ENCODE measurements around the gene TPRN.

TPRN gene

GRCh38 chr9:137158625-137159024 is 41.9 kb downstream of the TPRN start:
- no peak for DNase-seq

DNA sequence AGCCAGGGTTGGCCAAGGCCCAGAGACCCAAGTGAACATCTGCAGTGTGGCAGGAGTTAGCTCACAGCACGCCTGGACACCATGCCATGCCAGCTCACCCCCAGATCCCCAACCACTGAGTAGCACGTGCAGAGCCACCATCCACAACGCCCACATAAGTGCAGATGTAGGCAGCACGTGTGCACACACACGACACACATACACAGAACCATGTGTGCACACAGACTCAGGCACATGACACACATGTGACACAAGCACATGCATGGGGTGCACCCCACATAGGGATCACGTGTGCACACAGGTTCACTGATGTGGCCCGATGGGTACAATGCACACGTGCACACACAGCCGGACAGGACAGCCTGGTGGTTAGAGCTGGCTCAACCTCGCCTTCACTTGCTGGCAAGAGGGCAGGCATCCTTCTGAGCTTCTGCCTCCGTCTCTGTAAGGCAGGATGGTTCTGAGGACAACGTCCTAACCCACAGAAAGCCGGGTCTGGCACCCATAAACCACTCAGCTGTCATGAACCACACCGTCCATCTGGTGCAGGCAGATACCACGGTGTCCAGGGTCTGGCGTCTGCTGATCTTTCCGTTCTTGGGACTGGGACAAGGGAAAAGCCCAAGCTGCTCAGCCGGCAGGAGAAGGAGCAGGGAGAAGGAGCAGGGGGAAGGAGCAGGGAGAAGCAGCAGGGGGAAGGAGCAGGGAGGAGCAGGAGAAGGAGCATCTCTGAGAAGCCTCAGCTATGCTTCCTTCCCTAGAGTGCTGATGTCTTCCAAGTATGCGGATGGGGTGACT is 42.7 kb downstream of the TPRN start:
- no peak for DNase-seq

GRCh38 chr9:137156567-137157375 is 43.8 kb downstream of the TPRN start:
- DNase-seq = peak; percentile 63

GRCh38 chr9:137152844-137153405 is 47.6 kb downstream of the TPRN start:
- DNase-seq = no peak

DNA sequence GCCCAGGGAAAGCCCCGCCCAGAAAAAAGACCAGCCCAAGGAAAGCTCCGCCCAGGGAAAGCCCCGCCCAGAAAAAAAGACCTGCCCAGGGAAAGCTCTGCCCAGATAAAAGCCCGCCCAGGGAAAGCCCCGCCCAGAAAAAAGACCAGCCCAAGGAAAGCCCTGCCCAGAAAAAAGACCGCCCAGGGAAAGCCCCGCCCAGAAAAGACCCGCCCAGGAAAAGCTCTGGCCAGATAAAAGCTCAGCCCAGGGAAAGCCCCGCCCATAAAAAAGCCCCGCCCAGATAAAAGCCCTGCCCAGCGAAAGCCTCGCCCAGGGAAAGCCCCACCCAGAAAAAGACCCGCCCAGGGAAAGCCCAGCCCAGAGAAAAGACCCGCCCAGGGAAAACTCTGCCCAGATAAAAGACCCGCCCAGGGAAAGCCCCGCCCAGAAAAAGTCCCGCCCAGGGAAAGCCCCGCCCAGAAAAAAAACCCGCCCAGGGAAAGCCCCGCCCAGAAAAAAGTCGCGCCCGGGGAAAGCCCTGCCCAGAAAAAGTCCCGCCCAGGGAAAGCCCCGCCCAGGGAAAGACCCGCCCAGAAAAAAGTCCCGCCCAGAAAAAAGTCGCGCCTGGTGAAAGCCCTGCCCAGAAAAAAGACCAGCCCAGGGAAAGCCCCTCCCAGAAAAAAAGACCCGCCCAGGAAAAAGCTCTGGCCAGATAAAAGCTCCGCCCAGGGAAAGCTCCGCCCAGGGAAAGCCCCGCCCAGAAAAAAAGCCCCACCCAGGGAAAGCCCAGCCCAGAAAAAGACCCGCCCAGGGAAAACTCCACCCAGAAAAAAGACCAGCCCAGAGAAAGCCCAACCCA is 49.7 kb downstream of the TPRN start:
- DNase-seq = peak; percentile 51

DNA sequence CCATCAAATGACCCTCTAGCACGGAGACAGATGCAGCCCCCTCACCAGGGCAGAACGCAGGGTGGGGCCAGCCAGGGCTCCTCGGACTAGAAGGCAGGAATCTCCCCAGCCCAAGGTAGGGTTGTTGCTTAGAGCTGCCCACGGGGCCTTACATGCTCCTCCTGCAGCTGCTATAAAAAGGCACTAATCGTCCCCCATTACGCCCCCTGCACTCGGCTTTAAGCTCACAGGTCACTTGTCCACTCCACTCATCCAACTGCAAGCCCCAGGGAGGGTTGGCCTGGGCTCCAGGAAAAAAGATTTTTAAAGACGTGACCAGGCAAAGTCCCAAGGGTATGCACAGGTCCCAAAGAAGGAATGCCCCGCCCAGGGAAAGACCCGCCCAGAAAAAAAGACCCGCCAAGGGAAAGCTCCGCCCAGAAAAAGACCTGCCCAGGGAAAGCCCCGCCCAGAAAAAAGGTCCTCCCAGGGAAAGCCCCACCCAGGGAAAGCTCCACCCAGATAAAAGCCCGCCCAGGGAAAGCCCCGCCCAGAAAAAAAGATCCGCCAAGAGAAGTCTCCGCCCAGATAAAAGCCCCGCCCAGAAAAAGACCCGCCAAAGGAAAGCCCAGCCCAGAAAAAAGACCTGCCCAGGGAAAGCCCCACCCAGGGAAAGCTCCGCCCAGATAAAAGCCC is 50.5 kb downstream of the TPRN start:
- no peak for DNase-seq

DNA sequence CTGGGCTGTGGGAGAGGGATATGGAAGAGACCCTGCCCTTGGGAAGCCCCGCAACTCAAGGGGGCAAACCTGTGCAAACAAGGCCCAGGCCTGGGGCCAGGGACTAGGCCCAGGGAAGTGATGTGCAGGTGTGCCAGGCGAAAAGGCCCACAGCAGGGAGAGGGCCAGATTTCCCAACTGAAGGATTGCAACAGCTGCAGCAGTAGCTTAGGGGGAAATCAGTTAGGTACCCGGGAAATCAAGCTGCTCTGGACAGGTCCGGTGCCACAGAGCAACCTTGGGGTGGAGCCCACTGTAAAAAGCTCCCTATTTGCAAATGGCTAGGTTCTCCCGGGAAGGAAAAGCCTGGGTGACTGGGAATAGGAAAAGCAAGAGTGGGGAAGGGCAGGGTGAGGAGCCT is 51.2 kb downstream of the TPRN start:
- no peak for DNase-seq

DNA sequence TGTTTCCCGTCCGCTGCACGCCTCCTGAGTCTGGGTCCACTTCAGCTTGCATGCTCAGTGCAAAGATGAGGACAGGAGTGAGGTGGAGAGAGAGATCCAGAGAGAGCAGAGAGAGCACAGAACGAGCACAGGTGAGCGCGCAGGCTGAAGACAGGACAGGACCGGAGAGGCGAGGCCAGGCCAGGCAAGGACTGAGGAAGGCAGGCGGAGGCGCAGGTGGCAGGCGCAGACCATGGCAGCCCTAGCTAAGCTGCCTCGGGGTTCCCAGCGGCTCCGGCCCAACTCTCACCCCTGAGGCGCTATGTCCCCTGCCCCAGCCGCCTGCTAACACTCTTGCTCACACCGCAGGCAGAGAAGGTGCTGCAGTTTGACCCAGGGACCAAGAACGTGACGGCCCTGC is 51.9 kb downstream of the TPRN start:
- DNase-seq = no peak

DNA sequence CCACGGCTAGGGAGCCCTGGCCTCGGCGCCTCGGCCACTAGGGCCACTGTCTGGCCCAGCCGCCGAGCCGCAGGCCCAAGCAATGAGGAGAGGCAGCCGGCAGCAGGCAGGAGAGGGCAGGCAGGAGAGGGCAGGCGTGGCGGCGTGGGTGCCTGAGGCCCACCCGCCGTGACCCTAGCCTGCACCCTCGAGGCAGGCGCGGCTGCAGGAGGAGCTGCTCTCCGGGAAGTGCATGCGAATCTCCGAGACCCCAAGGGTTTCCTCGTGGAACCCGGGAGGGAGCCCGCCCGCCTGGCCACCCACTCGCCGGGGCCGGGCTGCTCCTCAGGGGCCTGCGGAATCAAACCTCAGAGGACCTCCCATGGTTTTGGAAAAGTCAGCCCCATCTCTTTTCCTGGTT is 52.3 kb downstream of the TPRN start:
- DNase-seq = no peak

GRCh38 chr9:137147793-137148160 is 52.8 kb downstream of the TPRN start:
- no peak for DNase-seq

- DNase-seq = no peak
Measured at GRCh38 chr9:137147091-137147792, 53.3 kb downstream of the TPRN start.

GRCh38 chr9:137146527-137146918 is 54.0 kb downstream of the TPRN start:
- DNase-seq = no peak

DNA sequence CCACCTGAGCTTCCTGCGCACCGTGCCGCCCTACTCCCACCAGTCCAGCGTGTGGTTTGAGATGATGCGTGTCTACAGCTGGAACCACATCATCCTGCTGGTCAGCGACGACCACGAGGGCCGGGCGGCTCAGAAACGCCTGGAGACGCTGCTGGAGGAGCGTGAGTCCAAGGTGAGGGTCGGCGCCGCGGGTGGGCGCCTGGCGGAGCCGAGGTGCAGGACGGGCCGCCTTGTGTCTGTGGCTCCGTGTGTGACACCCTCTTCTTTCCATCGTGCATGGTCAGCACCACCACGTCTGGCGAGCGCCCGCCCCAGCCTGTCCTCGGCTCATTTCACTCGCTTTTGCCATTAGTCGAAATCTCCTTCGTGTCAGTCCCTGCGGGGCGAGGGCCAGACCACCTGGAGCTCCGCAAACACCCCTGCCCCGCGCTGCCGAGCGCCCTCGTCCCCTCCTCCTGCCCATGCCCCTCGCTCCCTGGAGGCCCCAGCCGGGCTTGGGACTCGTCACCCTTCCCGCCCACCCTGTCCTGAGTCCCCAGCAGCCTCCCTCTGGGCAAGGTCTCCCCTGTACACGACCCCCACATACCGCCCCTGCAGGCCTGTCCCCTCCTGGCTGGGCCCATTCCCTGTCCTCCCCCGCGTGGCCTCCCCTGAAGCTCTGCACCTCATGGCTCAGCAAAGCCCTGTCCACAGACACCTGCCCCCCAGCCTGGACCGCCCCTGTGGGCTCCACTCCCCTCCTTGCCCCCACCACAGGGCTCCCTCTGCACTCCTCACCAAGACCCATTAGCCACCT is 54.6 kb downstream of the TPRN start:
- DNase-seq = no peak

GRCh38 chr9:137143459-137143858 is 57.1 kb downstream of the TPRN start:
- no peak for DNase-seq

GRCh38 chr9:137141976-137142936 is 58.3 kb downstream of the TPRN start:
- no peak for DNase-seq
